ENCODE measurements around the gene PLAC8L1.

DNA sequence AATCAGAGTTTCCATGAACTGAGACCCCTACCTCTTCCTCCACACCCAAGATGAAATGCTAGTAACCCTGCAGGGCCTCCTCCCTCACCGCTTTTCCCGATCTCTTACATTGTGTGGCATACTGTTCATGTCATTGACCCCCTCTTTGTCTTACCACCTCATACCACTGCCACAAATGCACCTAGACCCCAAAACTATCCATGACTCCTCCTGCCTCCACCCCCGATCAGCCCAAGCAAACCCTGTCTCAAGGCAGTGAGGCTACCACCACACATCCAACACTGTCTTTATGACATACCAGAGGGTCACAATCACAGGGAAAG lies 55.7 kb downstream of the PLAC8L1 start:
- TF ChIP-seq, protein P1, sequence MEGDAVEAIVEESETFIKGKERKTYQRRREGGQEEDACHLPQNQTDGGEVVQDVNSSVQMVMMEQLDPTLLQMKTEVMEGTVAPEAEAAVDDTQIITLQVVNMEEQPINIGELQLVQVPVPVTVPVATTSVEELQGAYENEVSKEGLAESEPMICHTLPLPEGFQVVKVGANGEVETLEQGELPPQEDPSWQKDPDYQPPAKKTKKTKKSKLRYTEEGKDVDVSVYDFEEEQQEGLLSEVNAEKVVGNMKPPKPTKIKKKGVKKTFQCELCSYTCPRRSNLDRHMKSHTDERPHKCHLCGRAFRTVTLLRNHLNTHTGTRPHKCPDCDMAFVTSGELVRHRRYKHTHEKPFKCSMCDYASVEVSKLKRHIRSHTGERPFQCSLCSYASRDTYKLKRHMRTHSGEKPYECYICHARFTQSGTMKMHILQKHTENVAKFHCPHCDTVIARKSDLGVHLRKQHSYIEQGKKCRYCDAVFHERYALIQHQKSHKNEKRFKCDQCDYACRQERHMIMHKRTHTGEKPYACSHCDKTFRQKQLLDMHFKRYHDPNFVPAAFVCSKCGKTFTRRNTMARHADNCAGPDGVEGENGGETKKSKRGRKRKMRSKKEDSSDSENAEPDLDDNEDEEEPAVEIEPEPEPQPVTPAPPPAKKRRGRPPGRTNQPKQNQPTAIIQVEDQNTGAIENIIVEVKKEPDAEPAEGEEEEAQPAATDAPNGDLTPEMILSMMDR (IDR thresholded peaks at IDR 0.05) = no peak
- TF ChIP-seq POLR2A (IDR thresholded peaks at IDR 0.05) (no peak), POLR2AphosphoS5 (IDR thresholded peaks at IDR 0.05) (no peak), EP300 (IDR thresholded peaks at IDR 0.05) (no peak)
